ENCODE measurements around the gene TCOF1.

The TCOF1 gene

DNA sequence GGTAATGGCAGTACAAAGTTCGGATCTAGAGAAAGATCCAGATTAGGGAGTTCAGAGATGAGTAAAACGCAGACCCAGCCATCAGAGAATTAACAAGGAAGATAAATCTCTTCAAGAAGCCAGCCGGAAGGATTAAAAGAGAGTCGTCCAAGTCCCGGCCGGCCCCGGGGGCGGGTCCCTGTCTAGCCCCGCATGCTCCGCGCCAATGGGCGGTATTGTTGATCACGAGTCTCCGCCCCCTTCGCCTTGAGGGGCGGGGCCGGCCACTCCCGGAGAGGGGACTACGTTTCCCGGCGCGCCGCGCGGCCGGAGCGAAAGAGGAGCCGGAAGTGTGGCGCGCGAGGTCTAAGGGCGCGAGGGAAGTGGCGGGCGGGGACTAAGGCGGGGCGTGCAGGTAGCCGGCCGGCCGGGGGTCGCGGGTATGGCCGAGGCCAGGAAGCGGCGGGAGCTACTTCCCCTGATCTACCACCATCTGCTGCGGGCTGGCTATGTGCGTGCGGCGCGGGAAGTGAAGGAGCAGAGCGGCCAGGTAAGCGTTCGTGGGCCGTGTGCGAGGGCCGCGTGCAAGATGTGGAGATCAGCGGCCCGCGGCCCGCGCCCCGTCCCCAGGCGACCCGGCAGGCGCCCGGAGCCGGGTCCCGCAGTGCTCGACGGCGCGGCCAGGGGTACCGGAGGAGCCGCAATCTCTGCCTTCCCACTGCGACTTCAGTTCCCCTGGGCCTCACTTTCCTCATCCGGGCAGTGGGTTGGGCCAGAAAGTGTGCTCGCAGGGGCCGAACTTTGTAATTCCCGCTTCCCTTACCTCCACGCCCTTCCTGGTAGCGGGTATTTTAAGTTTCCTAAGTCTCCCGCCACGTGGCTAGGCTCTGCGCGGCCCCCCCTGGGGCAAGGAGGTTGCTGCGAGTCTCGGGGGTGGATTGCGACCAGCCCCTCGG lies at the start of gene TCOF1:
TCOF1 (plus strand) TSS at position 372 of the 935 bp plus-strand sequence; CDS start at position 422, 50 bp downstream.
- DNase-seq (ENCODE audit: low read depth): peak; percentile 96

DNA sequence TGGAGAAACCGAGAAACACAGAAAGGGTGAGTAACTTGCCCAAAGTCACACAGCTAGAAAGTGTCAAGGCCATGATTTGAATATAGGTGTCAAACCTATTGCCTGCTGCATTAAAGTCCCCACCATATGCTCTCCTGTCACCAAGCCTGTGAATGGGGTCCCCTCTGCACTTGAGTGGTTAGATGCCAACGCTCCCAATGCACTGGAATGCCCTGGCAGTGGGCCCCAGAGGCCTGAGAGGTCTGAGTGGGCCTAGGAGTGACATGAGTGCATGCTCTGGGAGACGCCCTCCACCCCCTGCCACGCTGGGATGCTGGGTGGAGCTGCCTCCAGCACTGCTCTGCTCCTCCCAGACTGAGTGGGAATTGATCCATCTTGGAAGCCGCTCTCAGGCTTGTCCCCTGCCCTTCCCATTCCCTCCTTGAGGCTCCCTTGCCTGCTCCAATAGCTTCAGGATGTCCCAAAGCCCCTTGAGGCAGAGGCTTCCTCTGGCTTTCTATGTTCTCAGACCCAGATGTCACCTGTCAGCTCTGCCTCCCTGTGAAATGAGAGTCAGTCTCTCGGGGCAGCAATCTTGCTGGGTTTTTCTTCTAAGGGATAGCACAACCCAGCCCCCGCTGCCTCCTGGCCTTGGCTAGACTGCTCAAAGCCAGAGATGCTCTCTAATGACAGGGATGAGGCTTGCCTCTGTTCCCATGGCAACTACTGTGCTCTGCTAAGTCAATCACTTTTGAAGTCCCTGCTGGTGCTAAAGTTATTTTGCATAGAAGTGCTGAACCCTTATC lies 48.2 kb upstream of the TCOF1 start:
- no peak for DNase-seq (ENCODE audit: low read depth)

DNA sequence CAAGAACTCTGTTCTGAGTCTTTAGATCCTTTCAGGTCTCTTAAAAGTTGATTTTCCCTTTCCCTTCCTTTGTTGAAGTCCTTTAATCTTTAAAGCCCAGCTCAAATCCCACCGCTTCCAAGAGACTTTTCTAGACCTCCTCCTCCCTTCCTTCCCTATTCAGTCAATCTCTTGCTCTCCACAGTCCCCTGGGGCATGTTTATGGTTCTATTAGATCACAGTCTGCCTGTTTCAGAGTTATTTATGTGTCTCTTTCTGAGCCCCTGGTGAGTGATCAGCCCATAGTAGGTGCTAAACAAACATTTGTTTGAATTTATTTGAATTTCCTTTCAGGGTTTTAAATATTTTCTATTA lies 47.6 kb upstream of the TCOF1 start:
- no peak for DNase-seq (ENCODE audit: low read depth)

- DNase-seq (ENCODE audit: low read depth): no peak
Measured at GRCh38 chr5:150310246-150310645, 47.3 kb upstream of the TCOF1 start.

GRCh38 chr5:150311015-150311692 lies 46.3 kb upstream of the TCOF1 start:
- DNase-seq (ENCODE audit: low read depth): no peak

DNA sequence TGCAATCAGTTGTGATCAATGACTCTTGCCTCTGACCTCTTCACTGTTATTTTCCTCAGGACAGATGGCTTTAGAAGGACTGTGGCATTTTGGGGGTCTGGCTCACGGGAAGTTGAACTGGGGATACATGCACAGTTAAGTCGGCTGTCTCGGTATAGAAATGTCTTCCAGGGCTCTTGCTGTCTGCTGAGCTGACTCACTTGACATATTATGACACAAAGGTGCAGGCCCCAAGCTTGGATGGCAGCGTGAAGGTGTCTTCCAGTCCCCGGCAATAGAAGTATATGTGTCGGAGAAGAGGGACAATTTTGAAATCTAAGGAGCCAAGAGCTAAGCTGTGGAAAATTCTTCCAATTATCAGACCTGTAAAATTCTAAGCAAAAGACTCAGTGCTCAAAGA lies 45.0 kb upstream of the TCOF1 start:
- no peak for DNase-seq (ENCODE audit: low read depth)

- no peak for DNase-seq (ENCODE audit: low read depth)
Measured at GRCh38 chr5:150313501-150313900, 44.0 kb upstream of the TCOF1 start.

- no peak for DNase-seq (ENCODE audit: low read depth)
Measured at GRCh38 chr5:150313921-150314716, 43.4 kb upstream of the TCOF1 start.

- DNase-seq (ENCODE audit: low read depth): no peak
Measured at GRCh38 chr5:150315245-150315644, 42.3 kb upstream of the TCOF1 start.

- DNase-seq (ENCODE audit: low read depth): no peak
Measured at GRCh38 chr5:150316320-150316719, 41.2 kb upstream of the TCOF1 start.

DNA sequence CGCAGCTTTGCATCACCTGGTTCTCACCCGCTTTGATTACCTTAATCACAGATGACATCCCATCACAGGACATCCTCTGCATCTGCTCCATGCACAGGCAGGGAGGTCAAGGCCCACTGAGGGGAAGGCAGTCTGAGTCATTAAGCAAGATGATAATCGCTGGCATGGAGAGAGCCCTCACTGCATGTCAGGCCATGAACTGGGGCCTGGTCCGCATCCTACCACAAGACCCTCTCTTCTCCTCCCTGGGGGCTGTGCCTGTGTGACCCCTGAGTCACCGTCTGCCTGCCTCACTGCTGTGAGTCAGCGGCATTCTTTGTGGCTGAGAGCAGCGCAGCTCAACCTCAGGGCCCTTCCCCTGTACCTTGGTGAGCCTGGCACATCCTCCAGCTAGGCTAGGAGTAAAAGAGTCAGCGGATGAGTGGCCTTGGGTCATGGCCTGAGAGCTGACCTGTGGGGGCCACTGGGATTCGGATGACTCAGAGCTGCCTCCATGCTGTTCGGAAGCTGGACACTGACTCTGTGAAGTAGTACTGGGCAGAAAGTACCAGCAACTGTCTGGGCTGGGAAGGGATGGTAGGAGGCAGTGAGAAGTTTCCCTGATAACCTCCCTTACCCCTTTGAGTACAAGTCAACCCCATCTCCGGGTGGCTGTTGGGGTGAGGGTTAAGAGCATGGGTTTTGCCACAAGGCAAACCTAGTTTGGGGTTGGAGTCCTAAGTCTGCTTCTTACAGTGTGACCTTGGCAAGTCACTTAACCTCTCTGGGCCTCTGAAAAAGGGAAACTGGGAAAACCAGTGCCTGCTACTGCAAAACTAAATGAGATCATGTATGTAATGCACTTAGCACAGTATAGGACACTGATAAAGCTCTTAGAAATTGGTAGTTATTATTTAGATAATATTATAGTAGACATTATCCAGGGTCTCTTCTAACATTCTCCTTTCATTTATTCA lies 40.2 kb upstream of the TCOF1 start:
- no peak for DNase-seq (ENCODE audit: low read depth)

- no peak for DNase-seq (ENCODE audit: low read depth)
Measured at GRCh38 chr5:150318613-150319483, 38.6 kb upstream of the TCOF1 start.

DNA sequence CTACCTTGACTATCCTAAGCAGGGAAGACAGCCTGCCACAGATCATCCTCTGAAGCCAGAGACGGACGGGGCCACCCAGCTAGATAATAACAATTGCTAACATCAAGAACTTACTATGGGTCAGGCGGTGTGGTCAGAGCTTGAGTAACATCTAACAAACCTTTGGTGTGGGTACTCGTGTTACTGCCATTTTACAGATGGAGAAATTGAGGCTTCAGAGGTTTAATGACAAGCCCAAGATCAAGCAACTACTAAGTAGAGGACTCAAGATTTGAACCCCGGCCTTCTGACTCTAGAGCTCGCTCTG lies 38.1 kb upstream of the TCOF1 start:
- DNase-seq (ENCODE audit: low read depth): no peak

- no peak for DNase-seq (ENCODE audit: low read depth)
Measured at GRCh38 chr5:150320044-150320613, 37.4 kb upstream of the TCOF1 start.

- no peak for DNase-seq (ENCODE audit: low read depth)
Measured at GRCh38 chr5:150321211-150321610, 36.3 kb upstream of the TCOF1 start.

GRCh38 chr5:150321784-150322183 lies 35.7 kb upstream of the TCOF1 start:
- no peak for DNase-seq (ENCODE audit: low read depth)

DNA sequence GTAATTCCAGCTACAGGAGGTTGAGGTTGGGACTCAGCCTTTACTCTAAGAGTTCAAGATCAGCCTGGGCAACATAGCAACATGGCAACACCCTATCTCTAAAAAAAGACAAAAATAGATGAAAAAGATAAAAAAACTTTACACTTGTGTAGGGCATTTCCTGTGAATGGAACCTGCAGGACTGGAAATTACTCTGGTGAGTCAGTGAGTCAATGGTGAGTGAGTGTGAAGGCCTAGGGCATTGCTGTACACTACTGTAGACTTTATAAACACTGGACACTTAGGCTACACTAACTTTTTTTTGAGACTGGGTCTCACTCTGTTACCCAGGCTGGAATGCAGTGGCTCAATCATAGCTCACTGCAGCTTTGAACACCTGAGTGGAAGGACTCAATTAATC lies 35.3 kb upstream of the TCOF1 start:
- DNase-seq (ENCODE audit: low read depth): no peak

- no peak for DNase-seq (ENCODE audit: low read depth)
Measured at GRCh38 chr5:150323092-150323491, 34.4 kb upstream of the TCOF1 start.

DNA sequence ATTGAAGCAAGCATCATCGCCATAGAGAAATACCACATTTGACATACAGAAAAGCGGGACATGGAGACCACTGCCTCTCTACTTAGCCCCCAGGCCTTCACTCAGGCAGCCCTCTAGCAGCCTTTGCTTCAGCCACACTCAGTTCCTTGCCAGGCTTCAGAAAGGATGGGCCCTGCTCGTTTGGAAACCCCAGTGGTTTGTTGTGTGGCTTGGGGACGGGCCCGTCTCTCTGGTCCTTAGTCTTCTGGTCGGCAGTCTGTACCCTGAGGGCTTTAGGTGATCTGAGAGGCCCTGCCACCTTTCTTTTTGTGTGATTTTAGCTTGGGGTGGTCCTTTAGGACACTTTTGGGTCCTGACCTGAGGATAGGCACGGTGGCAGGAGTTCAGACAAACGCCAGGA lies 33.7 kb upstream of the TCOF1 start:
- DNase-seq (ENCODE audit: low read depth): no peak
